GM23338 (cell line): ENCODE measurements around the gene VMA21.

Source experiments
- CREB1 ChIP-seq: fragments of 250-450 bp; sonication (Bioruptor Pico); IDR thresholded peaks from 2 replicates; pipeline ENCODE4 v1.5.0; 2020; ENCODE audit warnings: low read depth, mild to moderate bottlenecking, moderate library complexity
- EZH2 ChIP-seq: fragments of 200-600 bp; sonication (generic); IDR thresholded peaks from one replicate; pipeline ENCODE4 v1.8.0; 2017; ENCODE audit warnings: antibody characterized with exemption, mild to moderate bottlenecking, low read depth; ENCODE audit not compliant: unreplicated experiment
- EZH2phosphoT487 ChIP-seq: fragments of 200-600 bp; sonication (generic); IDR thresholded peaks from one replicate; pipeline ENCODE4 v1.8.1; 2018; ENCODE audit warnings: antibody characterized with exemption; ENCODE audit not compliant: unreplicated experiment
- JUNB ChIP-seq: IDR thresholded peaks from one replicate; pipeline ENCODE4 v1.6.1; 2016; ENCODE audit warnings: antibody characterized with exemption; ENCODE audit not compliant: unreplicated experiment
- NANOG ChIP-seq: IDR thresholded peaks from 2 replicates; pipeline ENCODE4 v1.6.1; 2016; ENCODE audit warnings: antibody characterized with exemption, borderline replicate concordance
- POLR2AphosphoS5 ChIP-seq: IDR thresholded peaks from 2 replicates; pipeline ENCODE4 v1.6.1; 2016; ENCODE audit warnings: antibody characterized with exemption, low read depth
- STAT1 ChIP-seq: IDR thresholded peaks from one replicate; pipeline ENCODE4 v1.6.1; 2016; ENCODE audit warnings: antibody characterized with exemption; ENCODE audit not compliant: unreplicated experiment
- ZNF114 ChIP-seq: fragments of 250-450 bp; sonication (Bioruptor Pico); IDR thresholded peaks from 2 replicates; pipeline ENCODE4 v1.5.0; 2020; ENCODE audit warnings: mild to moderate bottlenecking, moderate library complexity
- ZNF331 ChIP-seq: fragments of 250-450 bp; sonication (Bioruptor Pico); IDR thresholded peaks from 2 replicates; pipeline ENCODE4 v1.5.0; 2020; ENCODE audit warnings: low read depth, mild to moderate bottlenecking, moderate library complexity
- TF ChIP-seq, protein P1 (sequence below), 2 experiments: fragments of 200-600 bp in 1 of 2; sonication (generic) in 1 of 2; conservative IDR thresholded peaks; 2 replicates each; pipeline versions ENCODE4 v1.5.1 to v1.6.1; 2016 to 2017; ENCODE audit warnings: antibody characterized with exemption in 2 of 2, low read depth in 2 of 2, mild to moderate bottlenecking in 2 of 2, moderate library complexity in 1 of 2
- TF ChIP-seq, protein P2 (sequence below): IDR thresholded peaks from one replicate; pipeline ENCODE4 v1.6.1; 2018; ENCODE audit warnings: antibody characterized with exemption; ENCODE audit not compliant: unreplicated experiment
- TF ChIP-seq, protein P3 (sequence below): IDR thresholded peaks from 2 replicates; pipeline ENCODE4 v1.6.1; 2016; ENCODE audit warnings: antibody characterized with exemption
- TF ChIP-seq, protein P4 (sequence below): fragments of 250-450 bp; sonication (Bioruptor Pico); IDR thresholded peaks from 2 replicates; pipeline ENCODE4 v1.5.0; 2020; ENCODE audit warnings: mild to moderate bottlenecking, moderate library complexity

DNA sequence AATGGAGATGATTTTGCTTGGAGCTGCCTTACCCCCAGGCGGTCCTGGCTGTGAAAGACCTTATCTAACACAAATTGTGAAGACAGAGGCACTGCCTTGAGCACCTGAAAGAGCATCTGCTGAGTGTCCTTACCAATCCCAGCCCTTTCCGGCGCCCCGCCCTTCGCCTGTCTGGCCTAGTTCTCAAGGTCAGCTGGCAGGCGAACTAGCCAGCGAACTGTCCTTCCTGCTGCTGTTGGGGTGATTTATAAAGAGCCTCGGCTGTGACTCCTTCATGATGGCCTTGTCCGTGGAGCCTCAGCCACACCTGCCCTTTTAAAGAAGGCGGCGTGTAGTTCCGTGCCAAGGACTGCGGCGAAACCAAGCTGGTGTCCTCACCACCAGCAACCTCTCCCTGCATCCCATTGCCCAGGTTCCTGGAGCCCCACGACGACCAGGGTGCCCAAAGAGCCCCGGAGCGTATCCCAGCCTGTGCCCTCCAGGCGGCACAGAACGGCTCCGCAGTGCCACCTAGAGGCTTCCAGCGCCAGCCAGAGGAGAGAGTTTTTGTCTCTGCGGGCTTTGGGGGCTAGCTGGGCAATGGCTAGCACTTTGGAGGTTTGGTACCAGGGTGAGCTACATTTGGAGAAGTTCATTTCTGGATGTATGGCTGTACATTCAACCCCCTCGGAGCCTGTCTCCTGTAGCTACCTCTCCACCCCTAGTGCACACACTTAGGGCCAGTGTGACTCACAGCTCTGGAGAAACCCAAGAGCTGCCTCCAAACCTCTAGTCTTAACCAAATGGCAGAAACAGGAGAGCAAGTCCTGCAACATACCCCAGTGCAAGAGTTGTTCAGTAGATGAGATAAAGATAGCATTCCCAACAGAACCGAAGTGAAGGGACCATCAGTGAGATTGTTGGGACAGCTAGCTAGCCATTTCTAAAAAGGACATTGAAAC is 36.8 kb upstream of the VMA21 start:
- TF ChIP-seq JUNB (no peak), EZH2phosphoT487 (no peak), CREB1 (CRISPR knock-in tag) (no peak), POLR2AphosphoS5 (no peak), EZH2 (no peak), NANOG (no peak), STAT1 (no peak), ZNF331 (CRISPR knock-in tag) (no peak), ZNF114 (CRISPR knock-in tag) (no peak)
- TF ChIP-seq, protein P1, sequence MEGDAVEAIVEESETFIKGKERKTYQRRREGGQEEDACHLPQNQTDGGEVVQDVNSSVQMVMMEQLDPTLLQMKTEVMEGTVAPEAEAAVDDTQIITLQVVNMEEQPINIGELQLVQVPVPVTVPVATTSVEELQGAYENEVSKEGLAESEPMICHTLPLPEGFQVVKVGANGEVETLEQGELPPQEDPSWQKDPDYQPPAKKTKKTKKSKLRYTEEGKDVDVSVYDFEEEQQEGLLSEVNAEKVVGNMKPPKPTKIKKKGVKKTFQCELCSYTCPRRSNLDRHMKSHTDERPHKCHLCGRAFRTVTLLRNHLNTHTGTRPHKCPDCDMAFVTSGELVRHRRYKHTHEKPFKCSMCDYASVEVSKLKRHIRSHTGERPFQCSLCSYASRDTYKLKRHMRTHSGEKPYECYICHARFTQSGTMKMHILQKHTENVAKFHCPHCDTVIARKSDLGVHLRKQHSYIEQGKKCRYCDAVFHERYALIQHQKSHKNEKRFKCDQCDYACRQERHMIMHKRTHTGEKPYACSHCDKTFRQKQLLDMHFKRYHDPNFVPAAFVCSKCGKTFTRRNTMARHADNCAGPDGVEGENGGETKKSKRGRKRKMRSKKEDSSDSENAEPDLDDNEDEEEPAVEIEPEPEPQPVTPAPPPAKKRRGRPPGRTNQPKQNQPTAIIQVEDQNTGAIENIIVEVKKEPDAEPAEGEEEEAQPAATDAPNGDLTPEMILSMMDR (conservative IDR thresholded peaks at IDR 0.05; ENCODE audit: low read depth in 2 of 2), result peak; percentile 62 to 78
- TF ChIP-seq, protein P2, sequence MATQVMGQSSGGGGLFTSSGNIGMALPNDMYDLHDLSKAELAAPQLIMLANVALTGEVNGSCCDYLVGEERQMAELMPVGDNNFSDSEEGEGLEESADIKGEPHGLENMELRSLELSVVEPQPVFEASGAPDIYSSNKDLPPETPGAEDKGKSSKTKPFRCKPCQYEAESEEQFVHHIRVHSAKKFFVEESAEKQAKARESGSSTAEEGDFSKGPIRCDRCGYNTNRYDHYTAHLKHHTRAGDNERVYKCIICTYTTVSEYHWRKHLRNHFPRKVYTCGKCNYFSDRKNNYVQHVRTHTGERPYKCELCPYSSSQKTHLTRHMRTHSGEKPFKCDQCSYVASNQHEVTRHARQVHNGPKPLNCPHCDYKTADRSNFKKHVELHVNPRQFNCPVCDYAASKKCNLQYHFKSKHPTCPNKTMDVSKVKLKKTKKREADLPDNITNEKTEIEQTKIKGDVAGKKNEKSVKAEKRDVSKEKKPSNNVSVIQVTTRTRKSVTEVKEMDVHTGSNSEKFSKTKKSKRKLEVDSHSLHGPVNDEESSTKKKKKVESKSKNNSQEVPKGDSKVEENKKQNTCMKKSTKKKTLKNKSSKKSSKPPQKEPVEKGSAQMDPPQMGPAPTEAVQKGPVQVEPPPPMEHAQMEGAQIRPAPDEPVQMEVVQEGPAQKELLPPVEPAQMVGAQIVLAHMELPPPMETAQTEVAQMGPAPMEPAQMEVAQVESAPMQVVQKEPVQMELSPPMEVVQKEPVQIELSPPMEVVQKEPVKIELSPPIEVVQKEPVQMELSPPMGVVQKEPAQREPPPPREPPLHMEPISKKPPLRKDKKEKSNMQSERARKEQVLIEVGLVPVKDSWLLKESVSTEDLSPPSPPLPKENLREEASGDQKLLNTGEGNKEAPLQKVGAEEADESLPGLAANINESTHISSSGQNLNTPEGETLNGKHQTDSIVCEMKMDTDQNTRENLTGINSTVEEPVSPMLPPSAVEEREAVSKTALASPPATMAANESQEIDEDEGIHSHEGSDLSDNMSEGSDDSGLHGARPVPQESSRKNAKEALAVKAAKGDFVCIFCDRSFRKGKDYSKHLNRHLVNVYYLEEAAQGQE, result no peak
- TF ChIP-seq, protein P3, sequence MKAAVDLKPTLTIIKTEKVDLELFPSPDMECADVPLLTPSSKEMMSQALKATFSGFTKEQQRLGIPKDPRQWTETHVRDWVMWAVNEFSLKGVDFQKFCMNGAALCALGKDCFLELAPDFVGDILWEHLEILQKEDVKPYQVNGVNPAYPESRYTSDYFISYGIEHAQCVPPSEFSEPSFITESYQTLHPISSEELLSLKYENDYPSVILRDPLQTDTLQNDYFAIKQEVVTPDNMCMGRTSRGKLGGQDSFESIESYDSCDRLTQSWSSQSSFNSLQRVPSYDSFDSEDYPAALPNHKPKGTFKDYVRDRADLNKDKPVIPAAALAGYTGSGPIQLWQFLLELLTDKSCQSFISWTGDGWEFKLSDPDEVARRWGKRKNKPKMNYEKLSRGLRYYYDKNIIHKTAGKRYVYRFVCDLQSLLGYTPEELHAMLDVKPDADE, result no peak
- TF ChIP-seq, protein P4, sequence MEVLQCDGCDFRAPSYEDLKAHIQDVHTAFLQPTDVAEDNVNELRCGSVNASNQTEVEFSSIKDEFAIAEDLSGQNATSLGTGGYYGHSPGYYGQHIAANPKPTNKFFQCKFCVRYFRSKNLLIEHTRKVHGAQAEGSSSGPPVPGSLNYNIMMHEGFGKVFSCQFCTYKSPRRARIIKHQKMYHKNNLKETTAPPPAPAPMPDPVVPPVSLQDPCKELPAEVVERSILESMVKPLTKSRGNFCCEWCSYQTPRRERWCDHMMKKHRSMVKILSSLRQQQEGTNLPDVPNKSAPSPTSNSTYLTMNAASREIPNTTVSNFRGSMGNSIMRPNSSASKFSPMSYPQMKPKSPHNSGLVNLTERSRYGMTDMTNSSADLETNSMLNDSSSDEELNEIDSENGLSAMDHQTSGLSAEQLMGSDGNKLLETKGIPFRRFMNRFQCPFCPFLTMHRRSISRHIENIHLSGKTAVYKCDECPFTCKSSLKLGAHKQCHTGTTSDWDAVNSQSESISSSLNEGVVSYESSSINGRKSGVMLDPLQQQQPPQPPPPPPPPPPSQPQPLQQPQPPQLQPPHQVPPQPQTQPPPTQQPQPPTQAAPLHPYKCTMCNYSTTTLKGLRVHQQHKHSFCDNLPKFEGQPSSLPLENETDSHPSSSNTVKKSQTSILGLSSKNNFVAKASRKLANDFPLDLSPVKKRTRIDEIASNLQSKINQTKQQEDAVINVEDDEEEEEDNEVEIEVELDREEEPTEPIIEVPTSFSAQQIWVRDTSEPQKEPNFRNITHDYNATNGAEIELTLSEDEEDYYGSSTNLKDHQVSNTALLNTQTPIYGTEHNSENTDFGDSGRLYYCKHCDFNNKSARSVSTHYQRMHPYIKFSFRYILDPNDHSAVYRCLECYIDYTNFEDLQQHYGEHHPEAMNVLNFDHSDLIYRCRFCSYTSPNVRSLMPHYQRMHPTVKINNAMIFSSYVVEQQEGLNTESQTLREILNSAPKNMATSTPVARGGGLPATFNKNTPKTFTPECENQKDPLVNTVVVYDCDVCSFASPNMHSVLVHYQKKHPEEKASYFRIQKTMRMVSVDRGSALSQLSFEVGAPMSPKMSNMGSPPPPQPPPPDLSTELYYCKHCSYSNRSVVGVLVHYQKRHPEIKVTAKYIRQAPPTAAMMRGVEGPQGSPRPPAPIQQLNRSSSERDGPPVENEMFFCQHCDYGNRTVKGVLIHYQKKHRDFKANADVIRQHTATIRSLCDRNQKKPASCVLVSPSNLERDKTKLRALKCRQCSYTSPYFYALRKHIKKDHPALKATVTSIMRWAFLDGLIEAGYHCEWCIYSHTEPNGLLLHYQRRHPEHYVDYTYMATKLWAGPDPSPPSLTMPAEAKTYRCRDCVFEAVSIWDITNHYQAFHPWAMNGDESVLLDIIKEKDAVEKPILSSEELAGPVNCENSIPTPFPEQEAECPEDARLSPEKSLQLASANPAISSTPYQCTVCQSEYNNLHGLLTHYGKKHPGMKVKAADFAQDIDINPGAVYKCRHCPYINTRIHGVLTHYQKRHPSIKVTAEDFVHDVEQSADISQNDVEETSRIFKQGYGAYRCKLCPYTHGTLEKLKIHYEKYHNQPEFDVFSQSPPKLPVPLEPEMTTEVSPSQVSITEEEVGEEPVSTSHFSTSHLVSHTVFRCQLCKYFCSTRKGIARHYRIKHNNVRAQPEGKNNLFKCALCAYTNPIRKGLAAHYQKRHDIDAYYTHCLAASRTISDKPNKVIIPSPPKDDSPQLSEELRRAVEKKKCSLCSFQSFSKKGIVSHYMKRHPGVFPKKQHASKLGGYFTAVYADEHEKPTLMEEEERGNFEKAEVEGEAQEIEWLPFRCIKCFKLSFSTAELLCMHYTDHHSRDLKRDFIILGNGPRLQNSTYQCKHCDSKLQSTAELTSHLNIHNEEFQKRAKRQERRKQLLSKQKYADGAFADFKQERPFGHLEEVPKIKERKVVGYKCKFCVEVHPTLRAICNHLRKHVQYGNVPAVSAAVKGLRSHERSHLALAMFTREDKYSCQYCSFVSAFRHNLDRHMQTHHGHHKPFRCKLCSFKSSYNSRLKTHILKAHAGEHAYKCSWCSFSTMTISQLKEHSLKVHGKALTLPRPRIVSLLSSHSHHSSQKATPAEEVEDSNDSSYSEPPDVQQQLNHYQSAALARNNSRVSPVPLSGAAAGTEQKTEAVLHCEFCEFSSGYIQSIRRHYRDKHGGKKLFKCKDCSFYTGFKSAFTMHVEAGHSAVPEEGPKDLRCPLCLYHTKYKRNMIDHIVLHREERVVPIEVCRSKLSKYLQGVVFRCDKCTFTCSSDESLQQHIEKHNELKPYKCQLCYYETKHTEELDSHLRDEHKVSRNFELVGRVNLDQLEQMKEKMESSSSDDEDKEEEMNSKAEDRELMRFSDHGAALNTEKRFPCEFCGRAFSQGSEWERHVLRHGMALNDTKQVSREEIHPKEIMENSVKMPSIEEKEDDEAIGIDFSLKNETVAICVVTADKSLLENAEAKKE (CRISPR knock-in tag), result no peak
